ENCODE results near the gene CCR7.

DNA sequence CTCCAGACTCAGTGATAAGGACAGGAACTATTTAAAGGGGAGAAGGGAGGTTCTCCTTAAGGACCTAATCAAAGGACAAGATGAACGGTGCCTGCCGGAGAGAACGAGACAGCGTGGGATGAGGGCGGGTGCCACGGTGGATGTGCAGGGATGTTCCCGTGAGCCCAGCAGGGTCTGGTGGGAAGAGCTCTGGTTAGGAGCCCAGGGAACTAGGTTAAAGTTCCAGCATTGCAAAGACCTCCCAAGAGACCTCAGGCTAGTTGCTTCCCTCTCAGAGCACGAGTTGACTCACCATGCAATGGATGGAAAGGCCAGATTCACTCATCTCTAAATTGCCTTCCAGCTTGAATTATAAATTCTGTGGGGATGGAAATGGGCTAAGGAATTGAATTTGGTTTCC is 14.7 kb downstream of the CCR7 start:
- TF ChIP-seq, protein P1, sequence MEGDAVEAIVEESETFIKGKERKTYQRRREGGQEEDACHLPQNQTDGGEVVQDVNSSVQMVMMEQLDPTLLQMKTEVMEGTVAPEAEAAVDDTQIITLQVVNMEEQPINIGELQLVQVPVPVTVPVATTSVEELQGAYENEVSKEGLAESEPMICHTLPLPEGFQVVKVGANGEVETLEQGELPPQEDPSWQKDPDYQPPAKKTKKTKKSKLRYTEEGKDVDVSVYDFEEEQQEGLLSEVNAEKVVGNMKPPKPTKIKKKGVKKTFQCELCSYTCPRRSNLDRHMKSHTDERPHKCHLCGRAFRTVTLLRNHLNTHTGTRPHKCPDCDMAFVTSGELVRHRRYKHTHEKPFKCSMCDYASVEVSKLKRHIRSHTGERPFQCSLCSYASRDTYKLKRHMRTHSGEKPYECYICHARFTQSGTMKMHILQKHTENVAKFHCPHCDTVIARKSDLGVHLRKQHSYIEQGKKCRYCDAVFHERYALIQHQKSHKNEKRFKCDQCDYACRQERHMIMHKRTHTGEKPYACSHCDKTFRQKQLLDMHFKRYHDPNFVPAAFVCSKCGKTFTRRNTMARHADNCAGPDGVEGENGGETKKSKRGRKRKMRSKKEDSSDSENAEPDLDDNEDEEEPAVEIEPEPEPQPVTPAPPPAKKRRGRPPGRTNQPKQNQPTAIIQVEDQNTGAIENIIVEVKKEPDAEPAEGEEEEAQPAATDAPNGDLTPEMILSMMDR (IDR thresholded peaks at IDR 0.05), result no peak
- TF ChIP-seq POLR2A (IDR thresholded peaks at IDR 0.05), result peak; percentile 35
- TF ChIP-seq EP300 (IDR thresholded peaks at IDR 0.05), result peak; percentile 36

Measured in ovary (tissue), 3 donors.